ENCODE data around the gene C10orf95. TPM values are rescaled to one million over a fixed set of nuclear protein-coding genes. Genes with fewer than 3 reads are reported as not detected.

C10orf95 gene
- polyA plus RNA-seq, 2 of the 4 experiments (the other 2 are of a cell fraction) = 0.12 to 0.13 TPM

DNA sequence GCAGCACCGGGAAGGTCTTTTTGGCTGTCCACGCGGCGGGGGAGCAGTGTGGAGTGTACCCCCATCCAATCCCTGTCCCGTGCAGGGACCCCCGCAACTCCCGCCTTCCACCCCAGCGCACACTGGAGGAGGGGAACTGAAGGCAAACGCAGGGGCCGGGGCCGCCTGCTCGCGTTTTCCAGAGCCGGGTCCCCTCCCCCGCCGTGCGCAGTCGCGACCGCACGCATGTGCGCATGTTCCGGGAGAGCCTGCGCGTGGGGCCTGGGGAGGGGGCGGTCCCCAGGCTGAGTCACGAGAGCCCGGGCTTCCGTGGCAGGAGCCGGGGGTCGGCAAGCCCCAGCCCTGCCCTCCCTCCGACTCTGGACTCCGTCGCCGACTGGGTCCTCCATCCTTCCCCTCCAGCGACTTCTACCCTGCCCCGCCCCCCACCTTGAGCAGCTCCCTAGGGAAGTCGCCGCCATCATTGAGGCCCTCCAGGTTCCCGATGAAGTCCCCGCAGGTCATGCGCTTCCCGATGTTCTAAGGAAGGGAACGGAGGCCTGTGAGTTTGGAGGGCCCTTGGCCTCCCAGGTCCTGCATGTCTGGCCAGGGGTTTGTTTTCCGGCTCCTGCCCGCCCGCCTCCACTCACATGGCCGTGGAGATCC, 40.8 kb downstream of the C10orf95 start:
- WGBS (ENCODE audit: missing lambda C conversion rate) = 47% methylated on average over 23 of the region's 48 CpGs
- H3K4me3 ChIP-seq = peak overlapping the region; percentile 28; the same call in 2 of the 3 replicates
- CTCF ChIA-PET = interaction anchor here (1.0 to 7.3 kb wide), 7 partner anchors 11 to 242 kb away, joined by 3 to 90 read pairs (median 21); partner anchors contain the start of genes FBXL15 and NFKB2
- DNase-seq (ENCODE audit: low read depth in 1 of 2, low spot score in 1 of 2) = no peak
- TF ChIP-seq SREBF2 (IDR thresholded peaks at IDR 0.05) = no peak
- no peak for TF ChIP-seq PHF8 (IDR thresholded peaks at IDR 0.05; ENCODE audit: borderline replicate concordance, low read depth)
- TF ChIP-seq, protein P1, sequence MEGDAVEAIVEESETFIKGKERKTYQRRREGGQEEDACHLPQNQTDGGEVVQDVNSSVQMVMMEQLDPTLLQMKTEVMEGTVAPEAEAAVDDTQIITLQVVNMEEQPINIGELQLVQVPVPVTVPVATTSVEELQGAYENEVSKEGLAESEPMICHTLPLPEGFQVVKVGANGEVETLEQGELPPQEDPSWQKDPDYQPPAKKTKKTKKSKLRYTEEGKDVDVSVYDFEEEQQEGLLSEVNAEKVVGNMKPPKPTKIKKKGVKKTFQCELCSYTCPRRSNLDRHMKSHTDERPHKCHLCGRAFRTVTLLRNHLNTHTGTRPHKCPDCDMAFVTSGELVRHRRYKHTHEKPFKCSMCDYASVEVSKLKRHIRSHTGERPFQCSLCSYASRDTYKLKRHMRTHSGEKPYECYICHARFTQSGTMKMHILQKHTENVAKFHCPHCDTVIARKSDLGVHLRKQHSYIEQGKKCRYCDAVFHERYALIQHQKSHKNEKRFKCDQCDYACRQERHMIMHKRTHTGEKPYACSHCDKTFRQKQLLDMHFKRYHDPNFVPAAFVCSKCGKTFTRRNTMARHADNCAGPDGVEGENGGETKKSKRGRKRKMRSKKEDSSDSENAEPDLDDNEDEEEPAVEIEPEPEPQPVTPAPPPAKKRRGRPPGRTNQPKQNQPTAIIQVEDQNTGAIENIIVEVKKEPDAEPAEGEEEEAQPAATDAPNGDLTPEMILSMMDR (IDR thresholded peaks at IDR 0.05) = no peak
- TF ChIP-seq RCOR1 (IDR thresholded peaks at IDR 0.05; ENCODE audit: low read depth, low read length) = no peak
- no peak for TF ChIP-seq KDM5A (IDR thresholded peaks at IDR 0.05)
- no peak for TF ChIP-seq MAFK (IDR thresholded peaks at IDR 0.05; ENCODE audit: partially characterized antibody)
- FAIRE-seq = no peak
- H3K27ac ChIP-seq = peak overlapping the region in 1 of 2 experiments; percentile 58; a peak in 2 of 6 replicates
- POLR2A ChIA-PET = no interaction called here
- ATAC-seq = no peak
- H3K9me3 ChIP-seq = no peaks in the 10 kb centered on the region
- H3K4me2 ChIP-seq = peak overlapping the region; percentile 24
- H3K4me1 ChIP-seq = peaks cover 3% of the 10 kb centered on the region; the same call in 1 of the 3 replicates

DNA sequence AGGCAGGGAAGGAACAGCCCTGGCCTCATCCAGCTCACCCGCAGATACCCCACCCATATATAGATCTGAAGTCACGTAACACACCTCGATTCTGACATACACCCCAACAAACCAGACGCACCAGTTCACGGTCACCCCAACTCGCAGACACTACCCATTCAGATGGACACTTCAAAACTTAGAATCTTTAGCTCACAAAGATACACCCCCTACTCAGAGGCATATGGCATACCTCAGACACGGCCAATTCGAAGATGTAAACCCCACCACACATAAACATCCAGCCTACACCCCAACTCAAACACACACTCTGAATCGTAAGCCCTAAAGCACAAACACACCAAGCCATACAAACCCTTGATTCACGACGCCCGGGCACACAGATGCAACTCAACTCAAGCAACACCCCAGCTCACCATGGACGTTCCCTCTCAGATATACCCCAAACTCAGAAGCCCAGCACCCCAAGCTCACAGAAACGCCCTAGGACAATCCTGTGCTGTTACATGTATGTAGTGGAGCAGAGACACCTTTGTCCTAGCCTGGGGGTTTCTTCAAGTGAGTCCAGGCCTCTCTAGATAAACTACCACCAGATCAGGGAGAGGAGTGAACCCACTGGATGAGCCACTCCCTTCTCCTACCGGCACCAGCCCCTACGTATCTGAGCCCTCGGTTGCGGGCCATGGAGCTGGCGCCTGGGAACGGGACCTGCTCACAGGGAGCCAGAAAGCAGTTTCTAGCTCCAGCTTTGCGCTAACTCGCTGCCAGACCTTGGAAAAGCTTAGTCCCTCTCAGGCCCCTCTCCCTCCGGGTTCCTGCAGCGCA, 41.5 kb downstream of the C10orf95 start:
- Histone ChIP-seq H3K9me3 (no peaks in the 10 kb centered on the region), H3K4me3 (peak overlapping the region; percentile 65; the same call in 1 of the 3 replicates), H3K27ac (peak overlapping the region in 1 of 2 experiments; percentile 58; a peak in 2 of 6 replicates), H3K4me1 (peaks cover 3% of the 10 kb centered on the region; the same call in 1 of the 3 replicates), H3K4me2 (peak overlapping the region; percentile 93)
- no peak for FAIRE-seq
- TF ChIP-seq CHD2 (IDR thresholded peaks at IDR 0.05; ENCODE audit: low read length, partially characterized antibody) (no peak), FOXS1 (CRISPR knock-in tag; IDR thresholded peaks at IDR 0.05) (no peak), KDM5A (IDR thresholded peaks at IDR 0.05) (no peak), NPAS2 (CRISPR knock-in tag; IDR thresholded peaks at IDR 0.05; ENCODE audit: borderline replicate concordance) (no peak), EHF (CRISPR knock-in tag; IDR thresholded peaks at IDR 0.05) (no peak), JUN (IDR thresholded peaks at IDR 0.05) (no peak), EP300 (IDR thresholded peaks at IDR 0.05) (no peak), TFCP2L1 (CRISPR knock-in tag; IDR thresholded peaks at IDR 0.05) (no peak), MAZ (IDR thresholded peaks at IDR 0.05; ENCODE audit: borderline replicate concordance, low read depth, low read length) (no peak), CHD4 (IDR thresholded peaks at IDR 0.05; ENCODE audit: borderline replicate concordance) (no peak), ZC3H11A (IDR thresholded peaks at IDR 0.05) (no peak), RAD21 (conservative IDR thresholded peaks at IDR 0.05 in 1 of 2, IDR thresholded peaks at IDR 0.05 in 1 of 2) (no peak)
- TF ChIP-seq, protein P2, sequence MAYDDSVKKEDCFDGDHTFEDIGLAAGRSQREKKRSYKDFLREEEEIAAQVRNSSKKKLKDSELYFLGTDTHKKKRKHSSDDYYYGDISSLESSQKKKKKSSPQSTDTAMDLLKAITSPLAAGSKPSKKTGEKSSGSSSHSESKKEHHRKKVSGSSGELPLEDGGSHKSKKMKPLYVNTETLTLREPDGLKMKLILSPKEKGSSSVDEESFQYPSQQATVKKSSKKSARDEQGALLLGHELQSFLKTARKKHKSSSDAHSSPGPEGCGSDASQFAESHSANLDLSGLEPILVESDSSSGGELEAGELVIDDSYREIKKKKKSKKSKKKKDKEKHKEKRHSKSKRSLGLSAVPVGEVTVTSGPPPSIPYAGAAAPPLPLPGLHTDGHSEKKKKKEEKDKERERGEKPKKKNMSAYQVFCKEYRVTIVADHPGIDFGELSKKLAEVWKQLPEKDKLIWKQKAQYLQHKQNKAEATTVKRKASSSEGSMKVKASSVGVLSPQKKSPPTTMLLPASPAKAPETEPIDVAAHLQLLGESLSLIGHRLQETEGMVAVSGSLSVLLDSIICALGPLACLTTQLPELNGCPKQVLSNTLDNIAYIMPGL (CRISPR knock-in tag; IDR thresholded peaks at IDR 0.05; ENCODE audit: borderline replicate concordance) = no peak
- TF ChIP-seq, protein P3, sequence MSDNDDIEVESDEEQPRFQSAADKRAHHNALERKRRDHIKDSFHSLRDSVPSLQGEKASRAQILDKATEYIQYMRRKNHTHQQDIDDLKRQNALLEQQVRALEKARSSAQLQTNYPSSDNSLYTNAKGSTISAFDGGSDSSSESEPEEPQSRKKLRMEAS (IDR thresholded peaks at IDR 0.05) = no peak
- TF ChIP-seq, protein P4, sequence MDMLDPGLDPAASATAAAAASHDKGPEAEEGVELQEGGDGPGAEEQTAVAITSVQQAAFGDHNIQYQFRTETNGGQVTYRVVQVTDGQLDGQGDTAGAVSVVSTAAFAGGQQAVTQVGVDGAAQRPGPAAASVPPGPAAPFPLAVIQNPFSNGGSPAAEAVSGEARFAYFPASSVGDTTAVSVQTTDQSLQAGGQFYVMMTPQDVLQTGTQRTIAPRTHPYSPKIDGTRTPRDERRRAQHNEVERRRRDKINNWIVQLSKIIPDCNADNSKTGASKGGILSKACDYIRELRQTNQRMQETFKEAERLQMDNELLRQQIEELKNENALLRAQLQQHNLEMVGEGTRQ (IDR thresholded peaks at IDR 0.05) = no peak
- WGBS (ENCODE audit: missing lambda C conversion rate) = 73% methylated on average over 24 of the region's 24 CpGs
- ATAC-seq = no peak
- ChIA-PET POLR2A (interaction anchor here (0.7 kb wide), 1 partner anchor 11 kb away, joined by 3 read pairs; no protein-coding TSS in a partner anchor), CTCF (interaction anchor here (1.0 to 7.3 kb wide), 6 partner anchors 11 to 180 kb away, joined by 3 to 90 read pairs (median 25); partner anchors contain the start of genes FBXL15 and NFKB2)
- no peak for DNase-seq (ENCODE audit: low read depth in 1 of 2, low spot score in 1 of 2)

All from A549 (cell line).